ENCODE results near the gene FOXE3. TPM values are rescaled to one million over a fixed set of nuclear protein-coding genes. Genes with fewer than 3 reads are reported as not detected.

The FOXE3 gene
- total and polyA plus RNA-seq, 2 of the 8 experiments (the other 6 are each of a cell fraction or from before 2014, with no cell fraction given): 0.18 TPM; not detected in 1

- peak; percentile 98 for TF ChIP-seq SUZ12 (IDR thresholded peaks at IDR 0.05; ENCODE audit: low read length)
- TF ChIP-seq RBBP5 (IDR thresholded peaks at IDR 0.05; ENCODE audit: borderline replicate concordance, low read depth, low read length): no peak
- peak; percentile 52 for TF ChIP-seq RNF2 (IDR thresholded peaks at IDR 0.05; ENCODE audit: borderline replicate concordance, low read depth, low read length, missing control alignments, poor library complexity, severe bottlenecking)
- TF ChIP-seq TBP (IDR thresholded peaks at IDR 0.05; ENCODE audit: low read depth, low read length): no peak
- TF ChIP-seq JUND (IDR thresholded peaks at IDR 0.05; ENCODE audit: low read length): no peak
- no peak for TF ChIP-seq SAP30 (IDR thresholded peaks at IDR 0.05; ENCODE audit: insufficient read depth, insufficient replicate concordance, low read length)
- TF ChIP-seq SRF (IDR thresholded peaks at IDR 0.05; ENCODE audit: low read depth, low read length): no peak
- TF ChIP-seq POLR2AphosphoS5 (IDR thresholded peaks at IDR 0.05; ENCODE audit: low read depth, low read length): no peak
These were observed 1.3 kb downstream of the FOXE3 start (continued) for GRCh38 chr1:47417170-47418044.

All from H1 (cell line).